Endodermal cell (in vitro differentiated cells): Measurements from ENCODE around the gene AAR2. TPM values are rescaled to one million over a fixed set of nuclear protein-coding genes. Genes with fewer than 3 reads are reported as not detected.

Experiments
- DNase-seq: peaks from one replicate; pipeline ENCODE4 v3.0.0-alpha.2; 2017
- H3K27ac ChIP-seq: 2 replicates; pipeline ENCODE4 v1.5.1; 2013; ENCODE audit warnings: mild to moderate bottlenecking, low read depth, low read length, moderate library complexity
- H3K27me3 ChIP-seq: 2 replicates; pipeline ENCODE4 v1.6.1; 2013; ENCODE audit warnings: mild to moderate bottlenecking, low read length, moderate library complexity; ENCODE audit not compliant: insufficient read depth, control insufficient read depth, poor library complexity, severe bottlenecking
- H3K36me3 ChIP-seq: 2 replicates; pipeline ENCODE4 v1.7.0; 2013; ENCODE audit warnings: mild to moderate bottlenecking, low read length, moderate library complexity; ENCODE audit not compliant: control insufficient read depth, insufficient read depth
- H3K4me1 ChIP-seq: one replicate; pipeline ENCODE4 v1.7.0; 2013; ENCODE audit warnings: low read length; ENCODE audit not compliant: control insufficient read depth, insufficient read depth
- H3K4me3 ChIP-seq: 2 replicates; pipeline ENCODE4 v1.5.1; 2013; ENCODE audit warnings: mild to moderate bottlenecking, low read length, moderate library complexity
- H3K9ac ChIP-seq: 2 replicates; pipeline ENCODE4 v1.6.1; 2013; ENCODE audit warnings: mild to moderate bottlenecking, low read length, moderate library complexity; ENCODE audit not compliant: poor library complexity, severe bottlenecking; ENCODE audit errors: extremely low read depth
- H3K9me3 ChIP-seq: 2 replicates; pipeline ENCODE4 v1.6.1; 2013; ENCODE audit warnings: mild to moderate bottlenecking, low read length, moderate library complexity; ENCODE audit not compliant: control insufficient read depth
- H3K27ac Mint-ChIP-seq: 2 replicates; pipeline ENCODE4 v1.8.0; 2020; ENCODE audit warnings: mixed read lengths
- H3K27me3 Mint-ChIP-seq: 2 replicates; pipeline ENCODE4 v1.8.0; 2021; ENCODE audit warnings: mild to moderate bottlenecking, mixed read lengths; ENCODE audit not compliant: insufficient read depth
- H3K36me3 Mint-ChIP-seq: 2 replicates; pipeline ENCODE4 v1.8.0; 2020; ENCODE audit warnings: low read depth, mixed read lengths
- H3K4me1 Mint-ChIP-seq: 2 replicates; pipeline ENCODE4 v1.8.0; 2020; ENCODE audit warnings: mixed read lengths
- H3K4me3 Mint-ChIP-seq: 2 replicates; pipeline ENCODE4 v1.8.0; 2020; ENCODE audit warnings: mild to moderate bottlenecking, moderate library complexity, mixed read lengths
- H3K9me3 Mint-ChIP-seq: 2 replicates; pipeline ENCODE4 v1.8.0; 2020; ENCODE audit warnings: mild to moderate bottlenecking, mixed read lengths
- CTCF ChIP-seq: fragments of 200-600 bp; sonication (generic); conservative IDR thresholded peaks from 2 replicates; pipeline ENCODE4 v1.5.0; 2021; ENCODE audit warnings: antibody characterized with exemption, mild to moderate bottlenecking
- WGBS, 2 experiments: methylation state at CpG; one replicate each; pipeline versions ENCODE4 v1.1.5 to v1.1.7; 2013; ENCODE audit warnings: missing lambda C conversion rate in 2 of 2, mixed read lengths in 1 of 2; ENCODE audit not compliant: insufficient coverage in 1 of 2, insufficient read length in 1 of 2; 5-methylcytosine and 5-hydroxymethylcytosine counted together
- total RNA-seq, 2 donors: library from RNA; stranded (reverse); fragmentation: NEBNext Ultra II Directional in 1 of 2; extraction: Animal tissue kit (Norgen Biotek cat#: 25700) in 1 of 2; gene quantifications; 2 replicates in 1 of 2; 3 replicates in 1 of 2; pipeline ENCODE4 v1.2.1, GENCODE V29; 2021

Gene AAR2
- total RNA-seq, 2 donors from 2014 or later = 23.5 to 24.3 TPM

GRCh38 chr20:36269507-36269906 is 33.2 kb downstream of the AAR2 start:
- Histone ChIP-seq H3K4me3 (no peak overlapping the region), H3K9me3 (no peaks in the 10 kb centered on the region), H3K36me3 (no peaks in the 10 kb centered on the region), H3K4me1 (no peaks in the 10 kb centered on the region), H3K9ac (no peak overlapping the region), H3K27me3 (no peaks in the 10 kb centered on the region), H3K27ac (no peak overlapping the region)
- no peak for TF ChIP-seq CTCF
- H3K36me3 Mint-ChIP-seq = no peaks in the 10 kb centered on the region
- no peak overlapping the region for H3K4me3 Mint-ChIP-seq
- no peak overlapping the region for H3K27ac Mint-ChIP-seq
- no peaks in the 10 kb centered on the region for H3K4me1 Mint-ChIP-seq
- WGBS, 2 experiments = 93 to 100% methylated on average over 2 of the region's 2 CpGs
- no peaks in the 10 kb centered on the region for H3K9me3 Mint-ChIP-seq
- H3K27me3 Mint-ChIP-seq = peaks cover 8% of the 10 kb centered on the region
- no peak for DNase-seq

- Mint-ChIP-seq H3K4me1 (no peaks in the 10 kb centered on the region), H3K4me3 (no peak overlapping the region), H3K27me3 (no peaks in the 10 kb centered on the region), H3K36me3 (no peaks in the 10 kb centered on the region), H3K9me3 (no peaks in the 10 kb centered on the region), H3K27ac (no peak overlapping the region)
- H3K4me1 ChIP-seq = no peaks in the 10 kb centered on the region
- WGBS, 2 experiments = 88 to 92% methylated on average over 17 to 20 of the region's 20 CpGs
- TF ChIP-seq CTCF = no peak
- peak; percentile 66 for DNase-seq
- H3K9ac ChIP-seq = no peak overlapping the region
- H3K27me3 ChIP-seq = no peaks in the 10 kb centered on the region
- H3K27ac ChIP-seq = no peak overlapping the region
- no peak overlapping the region for H3K4me3 ChIP-seq
- no peaks in the 10 kb centered on the region for H3K9me3 ChIP-seq
- no peaks in the 10 kb centered on the region for H3K36me3 ChIP-seq
Observed at GRCh38 chr20:36270744-36271638, 34.7 kb downstream of the AAR2 start.

GRCh38 chr20:36271639-36272546 is 35.6 kb downstream of the AAR2 start:
- no peaks in the 10 kb centered on the region for H3K27me3 Mint-ChIP-seq
- H3K4me1 Mint-ChIP-seq = no peaks in the 10 kb centered on the region
- Histone ChIP-seq H3K27me3 (no peaks in the 10 kb centered on the region), H3K9ac (no peak overlapping the region), H3K9me3 (no peaks in the 10 kb centered on the region), H3K4me3 (no peak overlapping the region), H3K36me3 (no peaks in the 10 kb centered on the region), H3K27ac (no peak overlapping the region), H3K4me1 (no peaks in the 10 kb centered on the region)
- no peaks in the 10 kb centered on the region for H3K9me3 Mint-ChIP-seq
- DNase-seq = no peak
- no peak overlapping the region for H3K4me3 Mint-ChIP-seq
- H3K36me3 Mint-ChIP-seq = no peaks in the 10 kb centered on the region
- TF ChIP-seq CTCF = no peak
- WGBS, 2 experiments = 93 to 94% methylated on average over 12 to 21 of the region's 21 CpGs
- no peak overlapping the region for H3K27ac Mint-ChIP-seq
